GM13977 (cell line): Measurements from ENCODE around the gene OR1M1.

Experiments used
- DNase-seq: peaks from one replicate; pipeline ENCODE4 v3.0.0; 2012; ENCODE audit warnings: low spot score
- CTCF ChIP-seq: IDR thresholded peaks from 2 replicates; pipeline ENCODE4 v1.5.1; 2012; ENCODE audit warnings: mild to moderate bottlenecking, control low read depth; ENCODE audit not compliant: insufficient read depth; ENCODE audit errors: extremely low read depth, missing control alignments
- in situ Hi-C: fragments of 300-500 bp; cut with MboI; formaldehyde crosslinking; loops from one replicate; pipeline ENCODE4 v1.12.0; 2022; ENCODE audit warnings: low sequenced_read_pairs, low pct_unique_long_range_greater_than_20kb, mixed read lengths, inconsistent platforms; ENCODE audit not compliant: unreplicated experiment

Gene OR1M1

GRCh38 chr19:9116547-9116946, 29.7 kb downstream of the OR1M1 start:
- in situ Hi-C loops = no loop called here
- no peak for TF ChIP-seq CTCF
- DNase-seq = no peak

GRCh38 chr19:9126900-9127405, 40.1 kb downstream of the OR1M1 start, which contains the start of gene OR7G3:
Gene OR7G3 (minus strand): TSS chr19:9126950. CDS start chr19:9126950, 0 bp downstream.
- DNase-seq = no peak
- in situ Hi-C loops = loop anchor here (25.0 kb wide), 2 partner anchors 485 to 660 kb away; partner anchors contain the start of gene ZNF561
- TF ChIP-seq CTCF = no peak

GRCh38 chr19:9128171-9128570, 41.3 kb downstream of the OR1M1 start:
- DNase-seq = no peak
- in situ Hi-C loops = loop anchor here (25.0 kb wide), 2 partner anchors 484 to 659 kb away; partner anchors contain the start of gene ZNF561
- TF ChIP-seq CTCF = no peak

- TF ChIP-seq CTCF = no peak
- DNase-seq = no peak
- in situ Hi-C loops = loop anchor here (25.0 kb wide), 2 partner anchors 481 to 656 kb away; partner anchors contain the start of gene ZNF561
Observed at GRCh38 chr19:9130965-9131364, 44.1 kb downstream of the OR1M1 start.

GRCh38 chr19:9132422-9132821, 45.6 kb downstream of the OR1M1 start:
- in situ Hi-C loops = loop anchor here (25.0 kb wide), 2 partner anchors 480 to 655 kb away; partner anchors contain the start of gene ZNF561
- no peak for TF ChIP-seq CTCF
- no peak for DNase-seq

- DNase-seq = no peak
- in situ Hi-C loops = loop anchor here (25.0 kb wide), 2 partner anchors 473 to 648 kb away; partner anchors contain the start of gene ZNF561
- no peak for TF ChIP-seq CTCF
Observed at GRCh38 chr19:9139609-9140158, 52.8 kb downstream of the OR1M1 start.
